Liver (tissue), 9 donors: ENCODE results near the gene AQP12A. TPM values are rescaled to one million over a fixed set of nuclear protein-coding genes. Genes with fewer than 3 reads are reported as not detected.

Source experiments
- DNase-seq: peaks from one replicate; pipeline ENCODE4 v3.0.0-alpha.2; 2017; ENCODE audit warnings: low spot score
- H3K27ac ChIP-seq, 2 donors: one replicate each; pipeline ENCODE4 v1.7.0; 2013; ENCODE audit warnings: inconsistent platforms in 2 of 2, low read length in 2 of 2, control low read depth in 1 of 2, low read depth in 1 of 2, mild to moderate bottlenecking in 1 of 2
- H3K27me3 ChIP-seq, 4 donors: one replicate each; pipeline versions ENCODE4 v1.6.1 to v1.7.0; 2013; ENCODE audit warnings: low read length in 3 of 4, inconsistent platforms in 1 of 4, mild to moderate bottlenecking in 1 of 4, moderate library complexity in 1 of 4; ENCODE audit not compliant: control insufficient read depth in 4 of 4, insufficient read depth in 4 of 4
- H3K36me3 ChIP-seq, 4 donors: one replicate each; pipeline versions ENCODE4 v1.6.1 to v1.7.0; 2013; ENCODE audit warnings: low read length in 3 of 4, mild to moderate bottlenecking in 3 of 4, low read depth in 1 of 4, moderate library complexity in 1 of 4; ENCODE audit not compliant: control insufficient read depth in 4 of 4, insufficient read depth in 3 of 4
- H3K4me1 ChIP-seq, 4 donors: one replicate each; pipeline versions ENCODE4 v1.6.1 to v1.7.0; 2013; ENCODE audit warnings: low read length in 3 of 4, mild to moderate bottlenecking in 3 of 4, moderate library complexity in 1 of 4; ENCODE audit not compliant: control insufficient read depth in 4 of 4, insufficient read depth in 4 of 4
- H3K4me3 ChIP-seq, 3 donors: one replicate each; pipeline versions ENCODE4 v1.6.1 to v1.7.0; 2013; ENCODE audit warnings: low read length in 3 of 3, control low read depth in 1 of 3, low read depth in 1 of 3, mild to moderate bottlenecking in 1 of 3
- H3K9ac ChIP-seq, 2 donors: one replicate each; pipeline ENCODE4 v1.7.0; 2013; ENCODE audit warnings: low read length in 2 of 2, mild to moderate bottlenecking in 2 of 2, moderate library complexity in 2 of 2, control low read depth in 1 of 2, low read depth in 1 of 2
- H3K9me3 ChIP-seq, 4 donors: one replicate each; pipeline versions ENCODE4 v1.6.1 to v1.7.0; 2013; ENCODE audit warnings: low read length in 3 of 4; ENCODE audit not compliant: control insufficient read depth in 4 of 4
- ATF3 ChIP-seq: IDR thresholded peaks from 2 replicates; pipeline ENCODE4 v1.6.1; 2016; ENCODE audit warnings: antibody characterized with exemption
- CTCF ChIP-seq: fragments of 150-350 bp; IDR thresholded peaks from 2 replicates; pipeline ENCODE4 v1.5.1; 2017; ENCODE audit warnings: improper control_type of control experiment, low read depth, low read length; ENCODE audit not compliant: missing input control
- EGR1 ChIP-seq, 2 donors: IDR thresholded peaks; 2 replicates each; pipeline ENCODE4 v1.6.1; 2016 to 2018; ENCODE audit warnings: antibody characterized with exemption in 2 of 2, low read depth in 2 of 2
- FOXA1 ChIP-seq: IDR thresholded peaks from 2 replicates; pipeline ENCODE4 v1.6.1; 2016; ENCODE audit warnings: antibody characterized with exemption
- FOXA2 ChIP-seq: IDR thresholded peaks from 2 replicates; pipeline ENCODE4 v1.6.1; 2016; ENCODE audit warnings: antibody characterized with exemption
- GABPA ChIP-seq, 2 donors: IDR thresholded peaks in 1 of 2; conservative IDR thresholded peaks in 1 of 2; 2 replicates each; pipeline ENCODE4 v1.6.1; 2016; ENCODE audit warnings: antibody characterized with exemption in 2 of 2, mild to moderate bottlenecking in 1 of 2, moderate library complexity in 1 of 2
- HNF4A ChIP-seq, 2 donors: conservative IDR thresholded peaks; 2 replicates each; pipeline ENCODE4 v1.6.1; 2016; ENCODE audit warnings: antibody characterized with exemption in 2 of 2, mild to moderate bottlenecking in 2 of 2
- HNF4G ChIP-seq: IDR thresholded peaks from 2 replicates; pipeline ENCODE4 v1.6.1; 2016; ENCODE audit warnings: antibody characterized with exemption
- JUND ChIP-seq, 2 donors: IDR thresholded peaks; 2 replicates each; pipeline ENCODE4 v1.6.1; 2016; ENCODE audit warnings: antibody characterized with exemption in 2 of 2
- MAX ChIP-seq: IDR thresholded peaks from 2 replicates; pipeline ENCODE4 v1.6.1; 2016; ENCODE audit warnings: antibody characterized with exemption
- NR2F2 ChIP-seq: IDR thresholded peaks from 2 replicates; pipeline ENCODE4 v1.6.1; 2016; ENCODE audit warnings: antibody characterized with exemption
- RAD21 ChIP-seq, 2 donors: IDR thresholded peaks; 2 replicates each; pipeline ENCODE4 v1.6.1; 2016; ENCODE audit warnings: antibody characterized with exemption in 2 of 2, mild to moderate bottlenecking in 2 of 2
- REST ChIP-seq: IDR thresholded peaks from 2 replicates; pipeline ENCODE4 v1.6.1; 2016; ENCODE audit warnings: antibody characterized with exemption, mild to moderate bottlenecking
- RXRA ChIP-seq, 2 donors: IDR thresholded peaks; 2 replicates each; pipeline ENCODE4 v1.6.1; 2017 to 2018; ENCODE audit warnings: antibody characterized with exemption in 2 of 2, mild to moderate bottlenecking in 1 of 2
- SP1 ChIP-seq: IDR thresholded peaks from 2 replicates; pipeline ENCODE4 v1.6.1; 2018; ENCODE audit warnings: antibody characterized with exemption, mild to moderate bottlenecking
- TAF1 ChIP-seq: conservative IDR thresholded peaks from 2 replicates; pipeline ENCODE4 v1.6.1; 2016; ENCODE audit warnings: antibody characterized with exemption, mild to moderate bottlenecking
- YY1 ChIP-seq: IDR thresholded peaks from 2 replicates; pipeline ENCODE4 v1.6.1; 2016; ENCODE audit warnings: antibody characterized with exemption, mild to moderate bottlenecking
- ZBTB33 ChIP-seq: IDR thresholded peaks from 2 replicates; pipeline ENCODE4 v1.6.1; 2016; ENCODE audit warnings: antibody characterized with exemption
- WGBS: extraction: QIAGEN DNeasy Blood & Tissue Kit; methylation state at CpG from one replicate; pipeline ENCODE4 v1.1.7; 2013; 5-methylcytosine and 5-hydroxymethylcytosine counted together
- polyA plus RNA-seq, 2 donors: library from polyadenylated mRNA; stranded (reverse) in 1 of 2; unstranded in 1 of 2; fragments of 200-250 nt in 1 of 2; fragments of >200 nt in 1 of 2; fragmentation: Nextera tagmentation in 1 of 2; extraction: Ambion mirVana in 1 of 2; gene quantifications; one replicate each; pipeline versions ENCODE4 v1.2.1 to v1.2.3, GENCODE V29; 2013 to 2015
- total RNA-seq, 2 donors: library from RNA; depleted of rRNA; stranded (reverse); fragments of >200 nt; gene quantifications; one replicate each; pipeline ENCODE4 v1.2.3, GENCODE V29; 2014
- donor health status: healthy.
- donor health status: healthy.
- donor health status: healthy.
- donor health status: healthy.
- donor health status: healthy.

The AQP12A gene
- total and polyA plus RNA-seq, 4 donors = not detected

DNA sequence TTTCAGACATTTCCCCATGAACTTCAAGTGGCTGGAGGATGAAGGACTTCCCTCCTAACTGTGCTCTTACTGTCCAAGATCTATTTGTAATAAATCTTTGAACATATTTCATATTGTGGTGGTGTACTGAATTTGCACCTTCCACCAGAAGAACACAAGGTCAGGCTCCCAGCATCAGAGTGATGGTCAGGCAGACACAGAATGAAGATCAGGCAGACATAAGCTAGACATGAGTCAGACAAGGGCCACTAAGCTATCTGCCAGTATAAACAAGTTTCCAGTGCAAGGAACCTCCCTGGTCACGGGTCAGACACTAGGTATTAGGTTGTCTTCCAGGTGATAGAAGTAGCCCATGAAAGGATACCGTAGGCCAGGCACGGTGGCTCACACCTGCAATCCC lies 29.0 kb upstream of the AQP12A start:
- TF ChIP-seq RAD21 (IDR thresholded peaks at IDR 0.05) (no peak), YY1 (no peak), NR2F2 (no peak), HNF4A (conservative IDR thresholded peaks at IDR 0.05) (no peak), CTCF (no peak), SP1 (no peak), RXRA (IDR thresholded peaks at IDR 0.05) (no peak), EGR1 (IDR thresholded peaks at IDR 0.05; ENCODE audit: low read depth in 2 of 2) (no peak), MAX (no peak), REST (no peak), FOXA1 (no peak), ZBTB33 (no peak), TAF1 (no peak), ATF3 (no peak), HNF4G (no peak), GABPA (IDR thresholded peaks at IDR 0.05 in 1 of 2, conservative IDR thresholded peaks at IDR 0.05 in 1 of 2) (no peak), JUND (IDR thresholded peaks at IDR 0.05) (no peak), FOXA2 (no peak)
- H3K9ac ChIP-seq = no peak overlapping the region
- H3K4me3 ChIP-seq = no peak overlapping the region
- no peaks in the 10 kb centered on the region for H3K4me1 ChIP-seq
- no peaks in the 10 kb centered on the region for H3K27me3 ChIP-seq
- H3K27ac ChIP-seq = no peak overlapping the region
- DNase-seq = no peak
- peaks cover 2 to 15% (median 3%) of the 10 kb centered on the region in 4 donors for H3K9me3 ChIP-seq
- H3K36me3 ChIP-seq = no peaks in the 10 kb centered on the region
- 77% methylated on average over 3 of the region's 3 CpGs for WGBS
